Thyroid gland (tissue), 4 donors: ENCODE measurements around the gene DPP10. TPM values are rescaled to one million over a fixed set of nuclear protein-coding genes. Genes with fewer than 3 reads are reported as not detected.

Source experiments
- DNase-seq, 2 donors: peaks; one replicate each; pipeline ENCODE4 v3.0.0-alpha.2; 2019
- H3K27ac ChIP-seq, 3 donors: fragments of 200-600 bp; sonication (generic); 1 replicate in 2 of 3; 2 replicates in 1 of 3; pipeline ENCODE4 v1.5.1; 2016 to 2019; ENCODE audit warnings: mild to moderate bottlenecking in 1 of 3, moderate library complexity in 1 of 3
- H3K27me3 ChIP-seq: fragments of 200-600 bp; sonication (generic); one replicate; pipeline ENCODE4 v1.5.1; 2019
- H3K36me3 ChIP-seq, 2 donors: fragments of 200-600 bp; sonication (generic); one replicate each; pipeline ENCODE4 v1.5.1; 2016 to 2019
- H3K4me1 ChIP-seq, 2 donors: fragments of 200-600 bp; sonication (generic); one replicate each; pipeline ENCODE4 v1.5.1; 2017 to 2019
- H3K4me3 ChIP-seq, 3 donors: fragments of 200-600 bp; sonication (generic); replicated peaks in 1 of 3; 1 replicate in 2 of 3; 2 replicates in 1 of 3; pipeline ENCODE4 v1.5.1; 2016; ENCODE audit warnings: mild to moderate bottlenecking in 1 of 3
- H3K9me3 ChIP-seq: fragments of 200-600 bp; sonication (generic); one replicate; pipeline ENCODE4 v1.5.1; 2017
- POLR2A ChIP-seq, 2 donors: fragments of 450-650 bp; IDR thresholded peaks; one replicate each; pipeline ENCODE4 v1.6.1; 2017; ENCODE audit warnings: antibody characterized with exemption in 2 of 2, mild to moderate bottlenecking in 2 of 2, moderate library complexity in 1 of 2
- WGBS, 2 donors: methylation state at CpG; one replicate each; pipeline ENCODE4 v1.1.5; 2017; 5-methylcytosine and 5-hydroxymethylcytosine counted together
- intact Hi-C: fragments of 100-400 bp; cut with DNase I; formaldehyde crosslinking; loops from one replicate; pipeline ENCODE4 v1.15.1; 2023
- total RNA-seq, 4 donors: library from RNA; depleted of rRNA; stranded (reverse); fragments of >200 nt; gene quantifications; one replicate each; pipeline ENCODE4 v1.2.3, GENCODE V29; 2016
- TF ChIP-seq, protein P1 (sequence below), 6 experiments: fragments of 200-600 bp in 3 of 6; fragments of 450-650 bp in 3 of 6; sonication (generic) in 3 of 6; IDR thresholded peaks; one replicate each; pipeline ENCODE4 v1.5.1; 2016 to 2019; ENCODE audit warnings: antibody characterized with exemption in 6 of 6, mild to moderate bottlenecking in 2 of 6, inconsistent platforms in 1 of 6, moderate library complexity in 1 of 6

DPP10 gene
- total RNA-seq, 4 donors from 2014 or later, result 0.63 to 1.3 TPM; not detected in 2

DNA sequence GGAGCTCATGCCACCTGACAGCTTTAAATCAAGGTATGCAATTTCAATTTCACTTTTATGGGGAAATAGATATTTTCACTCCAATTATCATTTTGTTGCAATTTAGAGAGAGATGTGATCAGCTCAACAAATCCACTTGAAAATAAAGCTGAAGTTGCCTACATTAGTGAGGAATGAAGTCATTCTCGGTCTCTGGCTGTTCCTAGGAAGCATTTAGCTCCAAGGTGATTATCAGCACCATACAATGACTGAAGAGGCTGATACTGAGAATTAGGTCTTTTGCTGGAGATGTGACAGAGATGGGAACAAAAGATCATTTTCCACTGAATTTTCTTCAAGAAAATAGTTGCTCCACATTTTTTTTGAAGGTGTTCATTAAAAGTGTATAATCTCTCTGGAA is 1303.7 kb downstream of the DPP10 start:
- no peaks in the 10 kb centered on the region for H3K4me1 ChIP-seq
- no peak for TF ChIP-seq POLR2A (IDR thresholded peaks at IDR 0.05)
- TF ChIP-seq, protein P1, sequence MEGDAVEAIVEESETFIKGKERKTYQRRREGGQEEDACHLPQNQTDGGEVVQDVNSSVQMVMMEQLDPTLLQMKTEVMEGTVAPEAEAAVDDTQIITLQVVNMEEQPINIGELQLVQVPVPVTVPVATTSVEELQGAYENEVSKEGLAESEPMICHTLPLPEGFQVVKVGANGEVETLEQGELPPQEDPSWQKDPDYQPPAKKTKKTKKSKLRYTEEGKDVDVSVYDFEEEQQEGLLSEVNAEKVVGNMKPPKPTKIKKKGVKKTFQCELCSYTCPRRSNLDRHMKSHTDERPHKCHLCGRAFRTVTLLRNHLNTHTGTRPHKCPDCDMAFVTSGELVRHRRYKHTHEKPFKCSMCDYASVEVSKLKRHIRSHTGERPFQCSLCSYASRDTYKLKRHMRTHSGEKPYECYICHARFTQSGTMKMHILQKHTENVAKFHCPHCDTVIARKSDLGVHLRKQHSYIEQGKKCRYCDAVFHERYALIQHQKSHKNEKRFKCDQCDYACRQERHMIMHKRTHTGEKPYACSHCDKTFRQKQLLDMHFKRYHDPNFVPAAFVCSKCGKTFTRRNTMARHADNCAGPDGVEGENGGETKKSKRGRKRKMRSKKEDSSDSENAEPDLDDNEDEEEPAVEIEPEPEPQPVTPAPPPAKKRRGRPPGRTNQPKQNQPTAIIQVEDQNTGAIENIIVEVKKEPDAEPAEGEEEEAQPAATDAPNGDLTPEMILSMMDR (IDR thresholded peaks at IDR 0.05), result no peak
- H3K27ac ChIP-seq, result no peak overlapping the region
- H3K4me3 ChIP-seq, result no peak overlapping the region
- WGBS, 2 donors, result 54 to 63% methylated on average over 1 of the region's 1 CpG
- no peak for DNase-seq
- no peaks in the 10 kb centered on the region for H3K9me3 ChIP-seq
- intact Hi-C loops, result no loop called here
- no peaks in the 10 kb centered on the region for H3K27me3 ChIP-seq
- H3K36me3 ChIP-seq, result no peaks in the 10 kb centered on the region

DNA sequence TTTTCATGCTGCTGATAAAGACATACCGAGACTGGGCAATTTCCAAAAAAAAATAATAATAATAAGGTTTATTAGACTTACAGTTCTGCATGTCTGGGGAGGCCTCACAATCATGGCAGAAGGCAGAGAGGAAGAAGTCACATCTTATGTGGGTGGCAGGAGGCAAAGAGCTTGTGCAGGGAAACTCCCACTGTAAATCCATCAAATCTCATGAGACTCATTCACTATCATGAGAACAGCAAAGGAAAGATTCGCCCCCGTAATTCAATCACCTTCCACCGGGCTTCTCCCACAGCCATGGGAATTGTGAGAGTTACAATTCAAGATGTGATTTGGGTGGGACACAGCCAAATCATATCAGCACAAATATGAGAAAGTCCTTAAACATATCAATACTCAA is 1314.8 kb downstream of the DPP10 start:
- no peak overlapping the region for H3K4me3 ChIP-seq
- no peak for TF ChIP-seq POLR2A (IDR thresholded peaks at IDR 0.05)
- TF ChIP-seq, protein P1 (IDR thresholded peaks at IDR 0.05), result no peak

DNA sequence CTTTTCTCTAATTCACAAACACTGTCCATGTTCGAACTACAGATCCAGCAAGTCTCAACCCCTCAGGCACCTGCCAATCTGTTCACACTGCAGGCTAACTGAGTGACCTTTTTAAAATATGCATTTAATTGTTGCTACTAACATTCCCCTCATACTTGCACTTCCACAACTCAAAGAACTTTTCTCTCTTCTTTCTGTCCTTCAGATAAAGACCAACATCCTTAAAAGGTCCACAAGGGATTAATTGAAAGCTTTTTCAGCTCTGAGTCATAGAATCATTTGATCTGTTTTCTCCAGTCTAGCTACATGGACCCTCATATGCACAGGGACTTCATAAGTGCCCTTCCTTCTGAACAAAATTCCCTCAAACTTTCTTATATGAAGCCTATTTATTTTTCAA is 1321.2 kb downstream of the DPP10 start:
- TF ChIP-seq, protein P1 (IDR thresholded peaks at IDR 0.05), result no peak
- no peak for TF ChIP-seq POLR2A (IDR thresholded peaks at IDR 0.05)
- Histone ChIP-seq H3K4me3 (no peak overlapping the region), H3K4me1 (no peaks in the 10 kb centered on the region), H3K27me3 (no peaks in the 10 kb centered on the region), H3K36me3 (no peaks in the 10 kb centered on the region), H3K9me3 (no peaks in the 10 kb centered on the region), H3K27ac (no peak overlapping the region)
- DNase-seq, result no peak
- intact Hi-C loops, result no loop called here
- WGBS, 2 donors, result 76 to 77% methylated on average over 1 of the region's 1 CpG

More for the DNA sequence above, 1314.8 kb downstream of the DPP10 start:
- WGBS, 2 donors, result 86 to 87% methylated on average over 4 of the region's 4 CpGs
- Histone ChIP-seq H3K27ac (no peak overlapping the region), H3K36me3 (no peaks in the 10 kb centered on the region), H3K9me3 (no peaks in the 10 kb centered on the region), H3K4me1 (no peaks in the 10 kb centered on the region), H3K27me3 (no peaks in the 10 kb centered on the region)
- intact Hi-C loops, result no loop called here
- DNase-seq, result no peak

DNA sequence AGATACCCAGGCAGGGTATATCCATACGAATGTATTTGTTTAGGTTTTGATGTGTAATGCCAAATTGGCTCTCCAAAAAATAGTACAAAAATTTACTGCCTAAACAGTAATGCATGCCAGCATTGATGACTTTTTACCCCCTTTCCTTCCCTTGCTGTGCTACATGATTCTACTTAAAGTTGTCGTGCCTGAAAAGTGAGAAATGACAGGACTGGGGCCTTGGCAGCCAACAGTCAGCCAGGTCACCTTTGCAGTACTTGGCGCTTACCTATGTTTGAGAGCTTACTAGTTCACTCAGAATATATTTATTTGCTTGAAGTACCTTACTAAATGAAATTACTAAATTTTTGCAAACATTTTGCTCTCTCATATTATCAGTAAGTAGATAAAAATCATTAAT is 1329.1 kb downstream of the DPP10 start:
- 85 to 89% methylated on average over 3 of the region's 3 CpGs for WGBS, 2 donors
- intact Hi-C loops, result no loop called here

DNA sequence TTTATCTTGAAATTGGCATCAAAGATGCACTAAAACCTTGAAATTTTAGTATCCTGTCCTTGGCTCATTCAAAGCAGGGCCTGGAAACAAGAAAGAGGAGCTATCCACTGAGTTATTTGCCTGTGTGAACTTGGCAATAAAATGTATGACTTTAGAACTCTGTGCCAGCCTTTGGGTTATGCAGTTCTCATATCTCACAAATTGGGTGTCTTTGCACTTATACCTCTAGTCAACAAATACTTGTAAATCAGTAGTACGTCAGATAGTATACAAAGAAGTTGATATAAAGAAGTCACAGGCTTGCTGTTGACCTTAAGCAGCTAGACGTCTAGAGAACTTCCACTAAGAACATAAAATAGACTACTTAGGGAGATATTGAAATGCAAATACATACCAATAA is 1331.9 kb downstream of the DPP10 start:
- 76 to 77% methylated on average over 2 of the region's 2 CpGs for WGBS, 2 donors
- Histone ChIP-seq H3K27ac (no peak overlapping the region), H3K36me3 (no peaks in the 10 kb centered on the region), H3K27me3 (no peaks in the 10 kb centered on the region), H3K4me3 (no peak overlapping the region), H3K4me1 (no peaks in the 10 kb centered on the region), H3K9me3 (no peaks in the 10 kb centered on the region)
- intact Hi-C loops, result no loop called here
- no peak for TF ChIP-seq POLR2A (IDR thresholded peaks at IDR 0.05)
- TF ChIP-seq, protein P1 (IDR thresholded peaks at IDR 0.05), result no peak
- no peak for DNase-seq

More for the DNA sequence above, 1329.1 kb downstream of the DPP10 start:
- Histone ChIP-seq H3K4me3 (no peak overlapping the region), H3K27me3 (no peaks in the 10 kb centered on the region), H3K36me3 (no peaks in the 10 kb centered on the region), H3K27ac (no peak overlapping the region), H3K4me1 (no peaks in the 10 kb centered on the region), H3K9me3 (no peaks in the 10 kb centered on the region)
- TF ChIP-seq, protein P1 (IDR thresholded peaks at IDR 0.05), result no peak
- no peak for TF ChIP-seq POLR2A (IDR thresholded peaks at IDR 0.05)
- no peak for DNase-seq
